H1 (cell line): ENCODE data around the gene SBF2. TPM values are rescaled to one million over a fixed set of nuclear protein-coding genes. Genes with fewer than 3 reads are reported as not detected.

Source experiments
- CTCF ChIA-PET: fragments of 300-600 bp; sonication (Branson Sonifier 250); formaldehyde crosslinking; loops from one replicate; lab custom pipeline; 2021; ENCODE audit not compliant: partially characterized antibody; lab: Charles Lee
- POLR2A ChIA-PET: fragments of 300-600 bp; sonication (Branson Sonifier 250); formaldehyde crosslinking; loops from one replicate; lab custom pipeline; 2021; ENCODE audit warnings: inconsistent platforms; ENCODE audit not compliant: partially characterized antibody; lab: Charles Lee
- DNase-seq, 2 experiments: peaks; one replicate each; pipeline versions ENCODE4 v3.0.0 to v3.0.0-alpha.2; 2010 to 2022; ENCODE audit warnings: low spot score in 2 of 2, low read depth in 1 of 2, mixed read lengths in 1 of 2
- FAIRE-seq: peaks from 2 replicates; lab custom pipeline; 2011; peaks lifted over from hg19 to GRCh38; lab: Jason Lieb, UNC
- H2AFZ ChIP-seq: 2 replicates; pipeline ENCODE4 v1.8.1; 2012; ENCODE audit warnings: low read length, inconsistent platforms
- H2AK5ac ChIP-seq: 2 replicates; pipeline ENCODE4 v1.6.1; 2013; ENCODE audit warnings: low read depth, low read length
- H2BK120ac ChIP-seq: replicated peaks from 2 replicates; pipeline ENCODE3; 2013; ENCODE audit warnings: low read depth, low read length, inconsistent platforms
- H2BK12ac ChIP-seq: 2 replicates; pipeline ENCODE4 v1.6.1; 2013; ENCODE audit warnings: low read depth, low read length
- H2BK15ac ChIP-seq: 2 replicates; pipeline ENCODE4 v1.6.1; 2013; ENCODE audit warnings: low read length
- H2BK20ac ChIP-seq: 2 replicates; pipeline ENCODE4 v1.6.1; 2013; ENCODE audit warnings: low read length
- H2BK5ac ChIP-seq: 2 replicates; pipeline ENCODE4 v1.6.1; 2013; ENCODE audit warnings: low read depth, low read length
- H3K14ac ChIP-seq: 2 replicates; pipeline ENCODE4 v1.6.1; 2013; ENCODE audit warnings: inconsistent platforms; ENCODE audit not compliant: insufficient read length
- H3K18ac ChIP-seq: 2 replicates; pipeline ENCODE4 v1.6.1; 2013; ENCODE audit warnings: low read length; ENCODE audit errors: extremely low read depth
- H3K23ac ChIP-seq: 2 replicates; pipeline ENCODE4 v1.6.1; 2013; ENCODE audit warnings: inconsistent platforms; ENCODE audit not compliant: insufficient read length
- H3K23me2 ChIP-seq: 2 replicates; pipeline ENCODE4 v1.6.1; 2013; ENCODE audit warnings: low read depth, low read length
- H3K27ac ChIP-seq: 2 replicates; pipeline ENCODE4 v1.6.1; 2011; ENCODE audit warnings: low read depth, low read length, inconsistent platforms
- H3K27me3 ChIP-seq, 4 experiments: replicated peaks in 1 of 4; 1 replicate in 1 of 4; 2 replicates in 3 of 4; pipeline versions ENCODE4 v1.6.1 to v1.8.1; 2011 to 2013; ENCODE audit warnings: low read length in 3 of 4, mild to moderate bottlenecking in 3 of 4, inconsistent platforms in 2 of 4, mixed read lengths in 2 of 4, moderate library complexity in 1 of 4; ENCODE audit not compliant: control insufficient read depth in 3 of 4, insufficient read depth in 3 of 4; ENCODE audit errors: extremely low read depth in 1 of 4
- H3K36me3 ChIP-seq, 4 experiments: 2 replicates each; pipeline versions ENCODE4 v1.6.1 to v1.8.1; 2011 to 2013; ENCODE audit warnings: mild to moderate bottlenecking in 4 of 4, low read length in 3 of 4, moderate library complexity in 2 of 4, control low read depth in 1 of 4, inconsistent platforms in 1 of 4; ENCODE audit not compliant: insufficient read depth in 4 of 4, control insufficient read depth in 2 of 4
- H3K4ac ChIP-seq: replicated peaks from 2 replicates; pipeline ENCODE3; 2013; ENCODE audit warnings: low read length, low read depth, mixed read lengths, inconsistent platforms; ENCODE audit not compliant: insufficient read length
- H3K4me1 ChIP-seq, 4 experiments: replicated peaks in 1 of 4; 1 replicate in 1 of 4; 2 replicates in 3 of 4; pipeline versions ENCODE4 v1.6.1 to v1.8.1; 2011 to 2013; ENCODE audit warnings: low read length in 3 of 4, inconsistent platforms in 2 of 4, mixed read lengths in 1 of 4; ENCODE audit not compliant: insufficient read depth in 4 of 4, control insufficient read depth in 3 of 4
- H3K4me2 ChIP-seq, 2 experiments: 2 replicates each; pipeline versions ENCODE4 v1.6.1 to v1.8.1; 2011 to 2013; ENCODE audit warnings: low read depth in 2 of 2, low read length in 2 of 2, control low read depth in 1 of 2, inconsistent platforms in 1 of 2, mild to moderate bottlenecking in 1 of 2; ENCODE audit not compliant: insufficient read depth in 1 of 2
- H3K4me3 ChIP-seq, 4 experiments: fragments of 200-600, 300-600 bp in 1 of 4; sonication (generic), shearing (Covaris generic), sonication (Bioruptor Twin) in 1 of 4; 2 replicates each; pipeline versions ENCODE4 v1.5.1 to v1.8.1; 2011 to 2016; ENCODE audit warnings: low read length in 4 of 4, low read depth in 3 of 4, control low read depth in 2 of 4, inconsistent platforms in 2 of 4, mild to moderate bottlenecking in 2 of 4, mixed read lengths in 1 of 4, moderate library complexity in 1 of 4; ENCODE audit not compliant: insufficient read depth in 2 of 4; ENCODE audit errors: extremely low read depth in 1 of 4
- H3K56ac ChIP-seq: replicated peaks from 2 replicates; pipeline ENCODE3; 2013; ENCODE audit warnings: low read depth, mild to moderate bottlenecking, mixed read lengths, low read length, inconsistent platforms; ENCODE audit not compliant: insufficient read length
- H3K79me1 ChIP-seq: 2 replicates; pipeline ENCODE4 v1.6.1; 2013; ENCODE audit warnings: low read depth, low read length, control low read depth
- H3K79me2 ChIP-seq, 2 experiments: 2 replicates each; pipeline versions ENCODE4 v1.6.1 to v1.8.1; 2012 to 2013; ENCODE audit warnings: low read length in 2 of 2, mild to moderate bottlenecking in 2 of 2, inconsistent platforms in 1 of 2; ENCODE audit not compliant: insufficient read depth in 2 of 2, control insufficient read depth in 1 of 2
- H3K9ac ChIP-seq, 4 experiments: replicated peaks in 1 of 4; 1 replicate in 1 of 4; 2 replicates in 3 of 4; pipeline versions ENCODE4 v1.6.1 to v1.8.1; 2011 to 2013; ENCODE audit warnings: low read depth in 3 of 4, low read length in 3 of 4, control low read depth in 2 of 4, mild to moderate bottlenecking in 2 of 4, moderate library complexity in 2 of 4, inconsistent platforms in 1 of 4; ENCODE audit errors: extremely low read depth in 1 of 4
- H3K9me3 ChIP-seq, 2 experiments: 2 replicates each; pipeline versions ENCODE4 v1.6.1 to v1.8.1; 2012 to 2013; ENCODE audit warnings: mild to moderate bottlenecking in 2 of 2, moderate library complexity in 2 of 2, control low read depth in 1 of 2, inconsistent platforms in 1 of 2, low read depth in 1 of 2, low read length in 1 of 2, mixed read lengths in 1 of 2; ENCODE audit not compliant: insufficient read depth in 2 of 2
- H4K20me1 ChIP-seq, 2 experiments: replicated peaks in 1 of 2; 2 replicates each; pipeline versions ENCODE3 to v1.8.1; 2011 to 2013; ENCODE audit warnings: inconsistent platforms in 2 of 2, low read length in 2 of 2, mild to moderate bottlenecking in 1 of 2; ENCODE audit not compliant: insufficient read depth in 2 of 2, control insufficient read depth in 1 of 2
- H4K5ac ChIP-seq: 2 replicates; pipeline ENCODE4 v1.6.1; 2013; ENCODE audit warnings: low read length, low read depth, mixed read lengths, inconsistent platforms; ENCODE audit not compliant: insufficient read length
- H4K8ac ChIP-seq: 2 replicates; pipeline ENCODE4 v1.8.0; 2013; ENCODE audit warnings: mild to moderate bottlenecking, moderate library complexity, low read length, inconsistent platforms; ENCODE audit not compliant: insufficient read depth; ENCODE audit errors: extremely low read depth
- H4K91ac ChIP-seq: replicated peaks from 2 replicates; pipeline ENCODE3; 2013; ENCODE audit warnings: low read length, mixed read lengths, inconsistent platforms; ENCODE audit not compliant: insufficient read length
- CHD1 ChIP-seq: IDR thresholded peaks from 2 replicates; pipeline ENCODE4 v1.6.1; 2012; ENCODE audit warnings: low read depth, low read length, improper control_type of control experiment
- FOSL1 ChIP-seq: IDR thresholded peaks from 2 replicates; pipeline ENCODE4 v1.6.1; 2011; ENCODE audit warnings: mild to moderate bottlenecking, low read depth, low read length, moderate library complexity; ENCODE audit not compliant: insufficient read depth
- JUND ChIP-seq: IDR thresholded peaks from 2 replicates; pipeline ENCODE4 v1.6.1; 2011; ENCODE audit warnings: mild to moderate bottlenecking, improper control_type of control experiment, low read length
- POU5F1 ChIP-seq: IDR thresholded peaks from 2 replicates; pipeline ENCODE4 v1.6.1; 2011; ENCODE audit warnings: low read depth, mild to moderate bottlenecking, low read length, moderate library complexity
- RXRA ChIP-seq: IDR thresholded peaks from 2 replicates; pipeline ENCODE4 v1.6.1; 2011; ENCODE audit warnings: low read depth, mild to moderate bottlenecking, low read length, moderate library complexity; ENCODE audit not compliant: insufficient read depth
- polyA plus RNA-seq, 7 experiments: library from polyadenylated mRNA; depleted of rRNA in 3 of 7; stranded (reverse) in 5 of 7; unstranded in 2 of 7; fragments of >200 nt in 5 of 7; fragments of 200-250 nt in 2 of 7; gene quantifications; 1 replicate in 5 of 7; 2 replicates in 1 of 7; 4 replicates in 1 of 7; pipeline versions ENCODE4 v1.2.1 to v1.2.3, GENCODE V29; 2011 to 2013; ENCODE audit warnings: missing spikeins in 2 of 7, mixed read lengths in 2 of 7
- total RNA-seq: library from RNA; stranded (reverse); fragmentation: NEBNext Ultra II Directional; extraction: Animal tissue kit (Norgen Biotek cat#: 25700); gene quantifications from 2 replicates; pipeline ENCODE4 v1.2.1, GENCODE V29; 2021

SBF2 gene
- total and polyA plus RNA-seq, 2 of the 8 experiments (the other 6 are each of a cell fraction or from before 2014, with no cell fraction given) = 36.7 to 50.5 TPM

GRCh38 chr11:10273738-10274137, 20.3 kb downstream of the SBF2 start:
- POLR2A ChIA-PET = interaction anchor here (1.3 to 1.4 kb wide), 2 partner anchors 10 to 17 kb away, joined by 3 read pairs; no protein-coding TSS in a partner anchor
- Histone ChIP-seq H3K23me2 (no peaks in the 10 kb centered on the region), H4K20me1 (no peaks in the 10 kb centered on the region), H4K5ac (no peak overlapping the region), H3K27ac (no peak overlapping the region), H2AK5ac (no peak overlapping the region), H2AFZ (no peak overlapping the region), H3K9ac (no peak overlapping the region), H3K4ac (no peak overlapping the region), H3K14ac (no peak overlapping the region), H3K23ac (no peak overlapping the region), H3K4me2 (no peak overlapping the region), H3K79me1 (no peaks in the 10 kb centered on the region), H3K4me1 (no peaks in the 10 kb centered on the region; a peak in 1 of 7 replicates), H2BK5ac (no peak overlapping the region), H3K9me3 (no peaks in the 10 kb centered on the region), H3K4me3 (no peak overlapping the region), H3K36me3 (no peaks in the 10 kb centered on the region), H3K79me2 (peaks cover 0 to 47% of the 10 kb centered on the region in 2 experiments; a peak in 2 of 4 replicates), H2BK15ac (no peak overlapping the region), H2BK120ac (no peak overlapping the region), H3K56ac (no peak overlapping the region), H2BK20ac (no peak overlapping the region), H3K27me3 (no peaks in the 10 kb centered on the region), H4K91ac (no peak overlapping the region), H3K18ac (no peak overlapping the region), H2BK12ac (no peak overlapping the region), H4K8ac (no peak overlapping the region)
- TF ChIP-seq POU5F1 (no peak), RXRA (no peak), CHD1 (no peak), FOSL1 (no peak), JUND (no peak)
- CTCF ChIA-PET = interaction anchor here (1.0 kb wide), 1 partner anchor 92 kb away, joined by 4 read pairs; no protein-coding TSS in a partner anchor
- FAIRE-seq = no peak
- no peak for DNase-seq
